ENCODE results near the gene CBARP. TPM values are rescaled to one million over a fixed set of nuclear protein-coding genes. Genes with fewer than 3 reads are reported as not detected.

Gene CBARP
- 1.6 and 3.5 TPM in 2 replicates for total RNA-seq

GRCh38 chr19:1237754-1238368 is at the start of gene CBARP:
TSS of gene CBARP (minus strand) at chr19:1238005. CDS start at chr19:1236100, 1,905 bp downstream.

GRCh38 chr19:1285737-1286360 is 48.0 kb upstream of the CBARP start, which contains the start of gene EFNA2:
TSS of gene EFNA2 (plus strand) at chr19:1285873. CDS start at chr19:1286169, 296 bp downstream.

GRCh38 chr19:1275260-1275975 is 37.6 kb upstream of the CBARP start, which contains the start of gene FAM174C:
TSS of gene FAM174C (plus strand) at chr19:1275530. CDS start at chr19:1275550, 20 bp downstream.

GRCh38 chr19:1269065-1269477 is 31.3 kb upstream of the CBARP start, which contains the start of gene CIRBP:
TSS of gene CIRBP (plus strand) at chr19:1269332. CDS start at chr19:1270934, 1,602 bp downstream.

GRCh38 chr19:1248139-1248785 is 10.5 kb upstream of the CBARP start, which contains the start of gene MIDN:
TSS of gene MIDN (plus strand) at chr19:1248583. CDS start at chr19:1250297, 1,714 bp downstream.

GRCh38 chr19:1241417-1242095 is 3.8 kb upstream of the CBARP start, which contains the start of gene ATP5F1D:
TSS of gene ATP5F1D (plus strand) at chr19:1241751. CDS start at chr19:1241851, 100 bp downstream.

GRCh38 chr19:1205114-1206099 is 32.4 kb downstream of the CBARP start, which contains the start of gene STK11:
TSS of gene STK11 (plus strand) at chr19:1205778. CDS start at chr19:1206914, 1,136 bp downstream.

Other genes with a start within 250 kb of the CBARP start
- under 0.01 and 0.79 TPM in 2 replicates for gene GRIN3B, start 237.6 kb downstream of the CBARP start, total RNA-seq
- 79.3 and 114 TPM in 2 replicates for gene TMEM259, start 216.9 kb downstream of the CBARP start, total RNA-seq
- not detected in 2 replicates for gene RNU6-2, start 216.5 kb downstream of the CBARP start, total RNA-seq
- gene CNN2, start 211.4 kb downstream of the CBARP start, total RNA-seq: 33.0 and 118 TPM in 2 replicates
- 13.0 and 14.0 TPM in 2 replicates for gene ABCA7, start 197.9 kb downstream of the CBARP start, total RNA-seq
- 1.2 and 8.4 TPM in 2 replicates for gene ARHGAP45, start 170.8 kb downstream of the CBARP start, total RNA-seq
- gene POLR2E, start 142.6 kb downstream of the CBARP start, total RNA-seq: 55.0 and 196 TPM in 2 replicates
- 203 and 236 TPM in 2 replicates for gene GPX4, start 134.0 kb downstream of the CBARP start, total RNA-seq
- gene SBNO2, start 63.7 kb downstream of the CBARP start, total RNA-seq: 42.0 and 42.2 TPM in 2 replicates
- gene STK11, start 32.2 kb downstream of the CBARP start, total RNA-seq: 61.2 and 76.1 TPM in 2 replicates
- 22.0 and 23.4 TPM in 2 replicates for gene ATP5F1D, start 3.7 kb upstream of the CBARP start, total RNA-seq
- gene MIDN, start 10.6 kb upstream of the CBARP start, total RNA-seq: 22.0 and 27.9 TPM in 2 replicates
- 223 and 337 TPM in 2 replicates for gene CIRBP, start 31.3 kb upstream of the CBARP start, total RNA-seq
- 22.0 and 46.3 TPM in 2 replicates for gene FAM174C, start 37.5 kb upstream of the CBARP start, total RNA-seq
- 0.39 TPM in 1 of 2 replicates, not detected in the other for gene EFNA2, start 47.9 kb upstream of the CBARP start, total RNA-seq
- 34.9 and 91.4 TPM in 2 replicates for gene NDUFS7, start 145.9 kb upstream of the CBARP start, total RNA-seq
- gene GAMT, start 163.5 kb upstream of the CBARP start, total RNA-seq: 13.3 and 15.5 TPM in 2 replicates
- gene DAZAP1, start 169.6 kb upstream of the CBARP start, total RNA-seq: 27.1 and 58.3 TPM in 2 replicates
- gene RPS15, start 200.4 kb upstream of the CBARP start, total RNA-seq: 534 and 674 TPM in 2 replicates
- 0.22 and 0.39 TPM in 2 replicates for gene APC2, start 212.1 kb upstream of the CBARP start, total RNA-seq
- 30.1 and 36.9 TPM in 2 replicates for gene C19orf25, start 241.2 kb upstream of the CBARP start, total RNA-seq

Measured in placental epithelial cell (primary cell).